DMS153 (cell line): ENCODE results near the gene SETD6.
"Not testable (repeated sequence)": the region's sequence is repeated elsewhere in the genome, so short reads cannot be mapped to it uniquely, and the experiment has no call there.

Experiments
- DNase-seq: peaks from one replicate; lab custom pipeline; 2025; lab: John Stamatoyannopoulos, UW

SETD6 gene

DNA sequence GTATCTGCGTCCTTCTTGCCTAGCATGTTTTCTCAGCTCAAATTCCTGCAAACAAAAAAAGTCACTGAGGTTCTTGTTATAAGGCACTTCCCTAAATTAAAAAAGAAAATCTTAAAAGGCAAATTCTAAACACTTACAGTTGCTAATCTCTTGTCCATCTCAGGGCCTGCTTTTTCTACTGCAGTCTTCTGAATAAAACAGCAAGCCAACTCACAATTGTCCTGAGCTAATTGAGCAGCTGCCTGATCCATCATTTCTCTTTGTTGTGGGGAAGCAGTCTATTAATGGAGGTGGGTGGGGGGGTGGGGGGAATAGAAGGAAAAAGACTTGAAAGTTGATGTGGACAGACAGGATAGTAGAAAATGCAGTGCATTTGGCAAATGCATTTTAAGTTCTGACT, 27.0 kb downstream of the SETD6 start:
- DNase-seq: no peak

DNA sequence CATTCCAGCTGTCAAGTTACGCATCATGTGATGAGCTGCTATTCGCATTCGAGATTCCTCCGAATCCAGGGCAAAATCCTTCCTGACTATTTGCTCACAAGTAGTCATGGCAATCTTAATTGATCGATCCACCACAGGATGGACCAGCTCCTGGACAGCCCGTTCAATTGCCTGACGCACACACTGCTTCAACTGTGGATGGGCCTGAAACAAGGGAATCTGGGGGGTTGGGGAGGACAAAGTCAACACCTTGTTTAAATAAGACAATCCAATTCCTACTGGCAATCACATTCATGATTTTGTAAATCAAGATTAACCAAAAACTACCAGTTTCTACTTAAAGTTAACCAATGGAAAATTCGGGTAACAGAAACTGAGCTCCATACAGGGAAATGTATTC, 28.4 kb downstream of the SETD6 start:
- DNase-seq: no peak

GRCh38 chr16:58548378-58548777, 33.1 kb downstream of the SETD6 start:
- no peak for DNase-seq

DNA sequence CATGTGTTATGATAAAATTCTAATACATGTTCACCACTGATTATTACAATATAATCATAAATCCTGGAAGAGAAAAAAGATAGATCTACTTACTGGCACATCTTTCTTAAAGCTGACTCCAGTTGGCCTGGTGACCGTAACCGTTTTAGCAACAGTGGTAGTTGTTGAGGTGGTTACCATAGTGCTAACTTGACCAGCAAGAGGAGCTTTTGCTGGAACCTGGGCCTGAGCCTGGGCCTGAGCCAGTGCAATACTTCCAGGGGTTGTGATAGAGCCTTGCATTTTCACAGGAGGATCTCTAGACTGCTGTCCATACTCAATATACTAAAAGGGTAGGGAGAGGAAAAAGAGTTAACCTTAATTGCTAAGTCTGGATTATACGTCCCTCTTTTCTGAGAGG, 36.2 kb downstream of the SETD6 start:
- DNase-seq: no peak

DNA sequence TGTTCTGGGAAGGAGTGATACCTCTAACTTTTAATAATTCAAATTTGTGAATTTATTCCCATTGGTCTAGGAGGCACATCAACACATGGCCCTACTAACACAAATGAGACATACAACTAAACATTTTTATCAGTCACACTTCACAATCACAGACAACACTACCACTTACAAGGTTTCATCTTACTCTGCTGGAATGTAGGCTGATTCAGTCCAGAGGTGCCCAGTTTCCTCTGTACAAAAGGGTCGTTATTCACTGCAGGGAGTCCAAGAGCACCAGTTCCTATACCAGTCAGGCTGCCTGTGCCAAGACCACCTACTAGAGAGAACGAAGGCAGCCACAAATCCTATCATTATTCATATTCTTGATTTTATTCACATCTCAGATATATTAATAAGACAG, 41.4 kb downstream of the SETD6 start:
- no peak for DNase-seq

DNA sequence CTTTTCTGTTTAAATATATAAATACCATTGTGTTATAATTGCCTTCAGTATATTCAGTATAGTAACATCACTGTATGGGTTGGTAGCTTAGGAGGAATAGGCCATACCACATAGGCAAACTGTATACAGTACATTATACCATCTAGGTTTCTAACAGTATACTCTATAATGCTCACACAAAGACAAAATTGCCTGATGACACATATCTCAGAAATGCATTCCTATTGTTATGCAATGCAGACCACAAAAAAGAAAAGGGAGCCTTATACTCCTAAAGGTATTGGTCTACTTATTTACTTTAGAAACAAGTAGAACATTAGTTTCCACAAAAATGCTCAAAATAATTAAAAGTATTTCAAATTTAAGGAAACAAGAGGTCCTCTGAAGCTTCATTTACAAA, 47.9 kb downstream of the SETD6 start:
- DNase-seq: no peak

DNA sequence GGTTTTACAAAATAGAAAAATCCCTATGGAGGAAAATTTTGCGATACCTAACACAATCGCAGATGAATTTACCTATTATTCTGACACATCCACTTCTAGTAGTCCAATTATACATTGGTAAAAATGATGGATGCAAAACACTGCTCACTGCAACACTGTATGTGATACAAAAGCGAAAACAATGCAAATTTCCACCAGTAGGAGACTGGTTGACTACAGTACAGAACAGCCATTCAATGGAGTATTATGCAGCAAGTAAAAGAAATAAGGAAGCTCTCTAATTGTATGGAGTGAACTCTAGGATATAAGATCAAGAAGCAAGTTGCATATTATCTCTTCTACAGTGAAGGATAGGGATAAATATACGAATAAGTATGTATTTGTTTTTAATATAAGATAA, 48.5 kb downstream of the SETD6 start:
- no peak for DNase-seq

DNA sequence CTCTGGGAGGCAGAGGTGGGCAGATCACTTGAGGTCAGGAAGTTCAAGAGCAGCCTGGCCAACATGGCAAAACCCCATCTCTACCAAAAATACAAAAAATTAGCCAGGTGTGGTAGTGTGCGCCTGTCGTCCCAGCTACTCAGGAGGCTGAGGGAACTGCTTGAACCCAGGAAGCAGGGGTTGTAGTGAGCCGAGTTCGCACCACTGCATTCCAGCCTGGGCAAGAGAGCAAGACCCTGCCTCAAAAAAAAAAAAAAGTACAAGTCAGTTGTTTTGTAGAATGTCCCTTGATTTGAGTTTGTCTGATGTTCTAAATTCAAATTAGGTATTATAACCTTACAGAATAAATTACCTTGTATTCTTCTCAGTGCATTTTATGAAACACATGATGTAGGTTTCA, 50.4 kb downstream of the SETD6 start:
- DNase-seq: not testable (repeated sequence)
